HPDE6-E6E7 (cell line): ENCODE measurements around the gene COL5A3.
"Not testable (repeated sequence)": the region's sequence is repeated elsewhere in the genome, so short reads cannot be mapped to it uniquely, and the experiment has no call there.

Source experiments
- DNase-seq: peaks from one replicate; pipeline ENCODE4 v3.0.0; 2011; ENCODE audit warnings: missing footprints; ENCODE audit errors: extremely low spot score

COL5A3 gene

DNA sequence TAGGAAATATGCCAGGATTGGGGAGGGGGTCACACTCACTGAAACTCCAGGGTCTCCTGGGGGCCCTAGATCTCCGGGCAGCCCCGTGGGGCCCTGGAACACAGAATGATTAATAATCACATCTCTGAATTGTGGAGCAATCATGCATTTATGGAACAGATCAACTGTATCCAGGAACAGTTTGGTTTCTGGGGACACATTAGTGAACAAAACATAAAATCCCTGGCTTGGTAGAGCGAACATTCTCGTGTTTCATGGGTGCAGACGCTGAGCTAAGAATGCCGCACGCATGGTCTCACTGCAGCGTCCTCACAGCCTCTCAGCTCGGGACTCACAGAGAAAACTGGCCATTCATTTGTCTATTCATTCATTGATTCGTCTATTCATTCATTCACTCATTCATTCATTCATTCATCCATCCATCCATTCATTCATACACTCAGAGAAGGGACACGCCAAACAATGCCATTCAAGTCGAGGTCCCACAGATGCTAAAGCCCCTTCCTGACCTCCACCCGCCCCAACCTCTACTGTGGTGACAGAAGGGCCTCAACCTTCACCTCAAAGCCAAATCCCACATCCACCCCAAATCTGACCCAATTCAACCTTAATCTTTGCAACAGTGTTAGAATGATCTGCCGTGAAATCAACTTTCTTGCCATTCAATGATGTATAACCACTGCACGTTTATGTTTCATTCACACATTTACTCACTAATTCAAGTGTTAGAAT, 39.0 kb downstream of the COL5A3 start:
- DNase-seq, result no peak

DNA sequence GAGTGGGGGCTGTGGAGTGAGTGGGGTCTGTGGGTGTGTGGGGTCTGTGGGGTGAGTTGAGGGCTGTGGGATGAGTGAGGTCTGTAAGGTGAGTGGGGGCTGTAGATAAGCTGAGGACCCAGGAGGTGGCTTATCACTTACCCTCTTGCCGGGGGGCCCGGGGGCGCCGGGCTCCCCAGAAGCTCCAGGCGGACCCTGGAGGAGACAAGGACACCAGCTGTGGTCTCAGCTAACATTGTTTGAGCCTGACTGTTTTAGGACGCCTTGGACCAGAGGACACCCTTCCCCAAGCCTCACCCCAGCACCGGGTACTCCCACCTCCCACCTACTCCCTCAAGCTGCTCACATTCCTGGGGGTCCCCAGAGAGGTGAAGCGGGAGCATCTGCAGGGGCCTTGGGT, 39.8 kb downstream of the COL5A3 start:
- DNase-seq, result no peak

DNA sequence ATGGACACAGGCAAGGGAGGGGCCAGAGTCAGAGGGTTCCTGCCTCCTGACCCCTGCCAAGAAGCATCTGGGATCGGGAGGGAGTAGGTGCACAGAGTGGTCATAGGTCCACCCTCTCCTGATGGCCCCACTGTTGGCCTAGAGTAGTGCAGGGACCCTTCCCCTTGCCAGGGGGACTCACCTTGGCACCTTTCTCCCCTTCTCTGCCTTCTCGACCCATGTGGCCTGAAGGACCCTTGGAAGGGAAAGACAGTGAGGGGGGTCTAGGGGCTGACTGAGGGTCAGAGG, 40.7 kb downstream of the COL5A3 start:
- no peak for DNase-seq

DNA sequence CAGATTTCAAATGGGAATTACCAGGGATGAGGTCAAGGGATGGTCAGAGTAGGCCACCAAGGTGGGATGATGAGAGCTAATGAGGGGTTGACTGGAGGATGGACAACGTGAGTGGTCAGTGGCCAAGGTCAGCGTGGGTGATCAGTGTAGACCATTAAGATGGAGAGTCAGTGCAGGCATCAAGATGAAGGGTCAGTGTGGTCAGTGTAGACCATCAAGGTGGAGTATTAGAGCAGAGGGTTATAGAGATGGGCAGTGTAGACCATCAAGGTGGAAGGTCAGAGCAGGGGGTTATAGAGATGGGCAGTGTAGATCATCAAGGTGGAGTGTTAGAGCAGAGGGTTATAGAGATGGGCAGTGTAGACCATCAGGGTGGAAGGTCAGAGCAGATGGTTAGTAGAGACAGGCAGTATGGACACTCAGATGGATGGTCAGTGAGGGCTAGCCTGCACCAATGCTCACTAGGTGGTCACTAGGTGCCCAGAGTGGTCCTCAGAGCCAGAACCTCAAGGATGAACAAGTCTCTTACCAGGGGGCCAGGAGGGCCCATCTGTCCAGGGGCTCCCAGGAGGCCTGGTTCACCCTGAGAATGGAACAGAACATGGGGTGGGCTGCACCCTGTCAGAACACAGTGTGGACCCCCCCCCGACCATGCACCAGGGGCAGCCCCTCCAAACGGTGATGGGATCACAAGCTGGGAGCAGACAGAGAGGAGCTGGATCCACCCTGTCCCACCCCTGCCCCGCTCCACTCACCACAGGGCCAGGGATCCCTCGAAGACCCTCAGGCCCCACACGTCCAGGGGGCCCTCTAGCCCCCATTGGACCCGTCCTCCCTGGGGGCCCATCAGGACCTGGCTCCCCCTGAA, 41.2 kb downstream of the COL5A3 start:
- no peak for DNase-seq

GRCh38 chr19:9967326-9967725, 43.0 kb downstream of the COL5A3 start:
- no peak for DNase-seq

DNA sequence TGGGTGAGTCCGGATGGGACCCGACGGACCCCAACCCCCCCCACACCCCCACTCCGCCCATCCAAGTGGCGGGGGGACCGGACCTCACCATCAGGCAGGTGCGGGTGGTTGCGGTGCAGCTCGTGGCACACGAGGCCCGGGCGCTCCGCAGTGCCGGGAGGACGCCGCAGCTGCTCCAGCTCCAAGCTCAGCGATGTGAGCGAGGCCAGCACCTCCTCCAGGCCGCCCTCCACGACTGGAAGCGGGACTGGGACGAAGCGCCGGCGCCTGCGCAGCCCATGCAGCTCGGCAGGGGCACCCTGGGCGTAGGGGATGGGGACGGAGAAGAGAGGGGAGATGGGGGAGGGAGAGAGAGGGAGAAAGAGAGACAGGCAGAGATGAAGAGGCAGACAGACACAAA, 43.9 kb downstream of the COL5A3 start:
- no peak for DNase-seq

GRCh38 chr19:9966024-9966423, 44.3 kb downstream of the COL5A3 start:
- DNase-seq, result no peak

GRCh38 chr19:9962623-9963290, 47.5 kb downstream of the COL5A3 start:
- no peak for DNase-seq

DNA sequence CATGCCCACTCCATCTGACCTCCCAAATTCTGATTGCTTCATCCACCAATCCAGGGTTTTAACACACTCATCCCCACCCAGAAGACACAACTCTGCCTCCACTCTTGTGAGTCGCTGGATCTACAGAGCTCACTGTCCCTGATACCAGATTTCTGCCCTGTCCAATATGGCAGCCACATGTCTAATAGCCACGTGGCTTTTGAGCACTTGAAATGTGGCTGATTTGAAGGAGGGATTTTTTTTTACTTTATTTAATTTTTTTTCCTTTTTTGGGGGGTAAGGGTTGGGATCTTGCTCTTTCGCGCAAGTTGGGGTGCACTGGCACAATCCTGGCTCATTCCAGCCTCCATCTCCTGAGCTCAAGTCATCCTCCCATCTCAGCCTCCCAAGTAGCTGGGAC, 49.2 kb downstream of the COL5A3 start:
- DNase-seq, result no peak

- no peak for DNase-seq
These were observed 51.9 kb downstream of the COL5A3 start for GRCh38 chr19:9958379-9958821.

DNA sequence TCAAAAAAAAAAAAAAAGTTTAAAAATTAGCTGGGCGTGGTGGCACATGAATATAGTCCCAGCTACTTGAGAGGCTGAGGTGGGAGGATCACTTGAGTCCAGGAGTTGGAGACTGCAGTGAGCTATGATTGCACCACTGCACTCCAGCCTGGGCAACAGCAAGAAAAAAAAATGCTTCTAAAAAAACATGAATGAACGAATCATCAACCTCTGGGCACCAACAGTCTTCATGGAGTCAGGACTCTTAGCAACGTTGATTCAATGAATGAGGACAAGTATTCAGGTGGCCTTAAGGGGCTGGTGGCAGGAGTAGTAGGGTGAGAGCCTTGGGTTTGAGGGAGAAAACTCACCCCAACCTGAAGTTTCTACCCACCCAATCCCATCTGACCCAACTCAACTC, 53.3 kb downstream of the COL5A3 start:
- DNase-seq, result no peak

- DNase-seq, result no peak
These were observed 56.3 kb downstream of the COL5A3 start for GRCh38 chr19:9953802-9954542.

GRCh38 chr19:9952276-9952675, 58.0 kb downstream of the COL5A3 start:
- no peak for DNase-seq

GRCh38 chr19:9947441-9947840, 62.9 kb downstream of the COL5A3 start:
- DNase-seq, result no peak

- not testable (repeated sequence) for DNase-seq
These were observed 63.7 kb downstream of the COL5A3 start for GRCh38 chr19:9946528-9947125.

GRCh38 chr19:9945319-9945966, 64.9 kb downstream of the COL5A3 start:
- peak; percentile 42 for DNase-seq

GRCh38 chr19:9943744-9944143, 66.6 kb downstream of the COL5A3 start:
- DNase-seq, result no peak

- no peak for DNase-seq
These were observed 68.6 kb downstream of the COL5A3 start for GRCh38 chr19:9941671-9942070.

- DNase-seq, result no peak
These were observed 69.1 kb downstream of the COL5A3 start for GRCh38 chr19:9941231-9941630.

DNA sequence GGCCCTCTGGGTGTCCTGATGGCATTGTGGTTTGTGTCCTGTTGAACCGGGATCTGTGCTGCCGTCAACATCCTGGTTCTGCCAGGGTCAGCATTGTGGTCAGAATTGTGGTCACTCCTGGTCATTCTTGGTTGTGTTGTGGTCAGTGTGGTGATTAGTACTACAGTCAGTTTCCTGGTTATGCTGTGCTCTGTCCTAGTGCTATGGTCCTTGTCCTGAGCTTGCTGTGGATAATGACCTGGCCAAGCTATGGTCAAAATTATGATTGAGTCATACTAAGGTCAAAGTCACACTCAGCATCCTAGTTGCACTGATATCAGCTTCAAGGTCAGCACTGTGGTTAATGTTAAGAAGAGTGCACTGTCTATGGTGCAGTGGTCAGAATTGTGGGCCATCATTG, 69.5 kb downstream of the COL5A3 start:
- DNase-seq, result no peak

DNA sequence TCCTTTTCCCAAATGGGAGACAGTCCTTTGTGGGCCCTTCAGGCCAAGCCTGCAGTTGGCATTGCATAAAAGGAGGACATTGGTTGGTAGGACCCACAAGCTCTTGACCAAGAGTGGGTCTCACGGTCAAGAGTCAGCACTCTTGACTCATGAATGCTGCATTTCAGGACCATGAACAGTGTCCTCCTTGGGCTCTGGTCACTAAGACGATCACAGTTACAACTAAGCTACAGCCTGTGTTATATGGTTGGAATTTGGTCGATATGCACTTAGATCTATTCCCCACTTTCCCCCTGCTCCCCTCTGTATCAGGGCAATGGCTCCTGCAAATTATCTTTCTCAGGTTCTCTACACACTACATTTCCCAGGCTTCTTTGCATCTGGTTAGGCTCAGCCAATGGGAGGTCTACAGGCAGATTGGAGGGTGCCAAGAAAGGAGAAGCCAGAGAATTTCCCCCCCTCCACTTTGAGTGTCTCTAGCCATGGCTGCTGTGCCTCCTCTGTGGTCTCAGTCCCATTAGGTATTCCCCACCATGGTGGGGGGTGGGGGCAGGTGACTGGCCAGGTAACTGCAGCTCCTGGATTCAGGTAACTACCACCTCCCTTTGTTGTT, 70.9 kb downstream of the COL5A3 start:
- DNase-seq, result no peak
